Measurements from ENCODE around the gene ETV6.
"Not testable (repeated sequence)": the region's sequence is repeated elsewhere in the genome, so short reads cannot be mapped to it uniquely, and the experiment has no call there.

The ETV6 gene

GRCh38 chr12:11672256-11673191 lies 23.1 kb downstream of the ETV6 start:
- Mint-ChIP-seq H3K4me1 (ENCODE audit: low read depth) (peaks cover 57% of the 10 kb centered on the region), H3K27me3 (no peaks in the 10 kb centered on the region), H3K36me3 (peaks cover 2% of the 10 kb centered on the region), H3K9me3 (ENCODE audit: low read depth) (no peaks in the 10 kb centered on the region), H3K27ac (no peak overlapping the region), H3K4me3 (no peak overlapping the region)

- peaks cover 6% of the 10 kb centered on the region for H3K36me3 Mint-ChIP-seq
- no peaks in the 10 kb centered on the region for H3K9me3 Mint-ChIP-seq (ENCODE audit: low read depth)
- H3K27ac Mint-ChIP-seq = no peak overlapping the region
- H3K27me3 Mint-ChIP-seq = no peaks in the 10 kb centered on the region
- H3K4me3 Mint-ChIP-seq = no peak overlapping the region
- peaks cover 49% of the 10 kb centered on the region for H3K4me1 Mint-ChIP-seq (ENCODE audit: low read depth)
These were observed 24.4 kb downstream of the ETV6 start for GRCh38 chr12:11673666-11674461.

GRCh38 chr12:11674894-11675390 lies 25.5 kb downstream of the ETV6 start:
- Mint-ChIP-seq H3K4me3 (no peak overlapping the region), H3K9me3 (ENCODE audit: low read depth) (no peaks in the 10 kb centered on the region), H3K27me3 (no peaks in the 10 kb centered on the region), H3K4me1 (ENCODE audit: low read depth) (peaks cover 43% of the 10 kb centered on the region), H3K27ac (no peak overlapping the region), H3K36me3 (peaks cover 8% of the 10 kb centered on the region)

GRCh38 chr12:11676052-11676451 lies 26.6 kb downstream of the ETV6 start:
- Mint-ChIP-seq H3K27me3 (no peaks in the 10 kb centered on the region), H3K4me1 (ENCODE audit: low read depth) (peaks cover 43% of the 10 kb centered on the region), H3K36me3 (peaks cover 8% of the 10 kb centered on the region), H3K9me3 (ENCODE audit: low read depth) (no peaks in the 10 kb centered on the region), H3K27ac (no peak overlapping the region), H3K4me3 (no peak overlapping the region)

DNA sequence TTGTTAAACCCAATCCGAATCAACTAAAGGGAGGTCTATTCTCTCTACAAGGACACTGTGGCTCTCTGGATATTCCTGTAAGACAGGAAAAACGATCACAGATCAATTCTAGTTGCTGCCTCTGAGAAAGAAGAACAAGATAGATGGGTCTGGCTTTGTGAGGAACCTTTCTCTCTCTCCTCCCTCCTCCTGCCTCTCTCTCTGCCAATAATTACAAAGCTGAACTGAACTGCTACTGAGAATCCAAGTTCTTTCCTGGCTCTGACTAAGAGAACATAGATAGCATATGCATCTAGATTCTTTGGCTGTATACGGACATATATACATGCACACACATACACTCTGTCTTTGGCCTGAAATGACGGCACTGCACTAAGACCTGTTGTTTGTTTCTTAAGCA lies 27.6 kb downstream of the ETV6 start:
- no peaks in the 10 kb centered on the region for H3K27me3 Mint-ChIP-seq
- no peak overlapping the region for H3K27ac Mint-ChIP-seq
- H3K4me3 Mint-ChIP-seq = no peak overlapping the region
- H3K4me1 Mint-ChIP-seq (ENCODE audit: low read depth) = peaks cover 40% of the 10 kb centered on the region
- H3K36me3 Mint-ChIP-seq = peaks cover 8% of the 10 kb centered on the region
- H3K9me3 Mint-ChIP-seq (ENCODE audit: low read depth) = no peaks in the 10 kb centered on the region

DNA sequence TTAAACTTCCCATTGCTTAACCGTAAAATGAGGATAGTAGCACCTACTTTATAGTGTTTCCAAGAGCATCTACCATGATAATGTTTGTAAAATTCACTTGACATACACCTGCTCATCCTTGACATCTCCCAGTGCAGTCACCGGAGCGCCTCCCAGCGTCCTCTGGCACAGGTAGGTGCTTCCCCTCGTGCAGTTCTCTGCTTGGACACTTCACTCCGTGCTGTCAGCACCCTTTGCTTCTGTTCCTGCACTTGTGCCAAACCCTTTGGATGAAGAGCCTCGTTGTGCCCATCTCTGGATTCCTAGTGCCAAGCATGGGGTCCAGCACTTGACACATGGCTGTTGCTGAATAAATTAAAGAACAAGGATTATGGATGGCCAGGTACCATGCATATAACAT lies 28.3 kb downstream of the ETV6 start:
- no peaks in the 10 kb centered on the region for H3K9me3 Mint-ChIP-seq (ENCODE audit: low read depth)
- no peak overlapping the region for H3K4me3 Mint-ChIP-seq
- H3K4me1 Mint-ChIP-seq (ENCODE audit: low read depth) = peaks cover 35% of the 10 kb centered on the region
- peaks cover 11% of the 10 kb centered on the region for H3K36me3 Mint-ChIP-seq
- no peaks in the 10 kb centered on the region for H3K27me3 Mint-ChIP-seq
- H3K27ac Mint-ChIP-seq = no peak overlapping the region

DNA sequence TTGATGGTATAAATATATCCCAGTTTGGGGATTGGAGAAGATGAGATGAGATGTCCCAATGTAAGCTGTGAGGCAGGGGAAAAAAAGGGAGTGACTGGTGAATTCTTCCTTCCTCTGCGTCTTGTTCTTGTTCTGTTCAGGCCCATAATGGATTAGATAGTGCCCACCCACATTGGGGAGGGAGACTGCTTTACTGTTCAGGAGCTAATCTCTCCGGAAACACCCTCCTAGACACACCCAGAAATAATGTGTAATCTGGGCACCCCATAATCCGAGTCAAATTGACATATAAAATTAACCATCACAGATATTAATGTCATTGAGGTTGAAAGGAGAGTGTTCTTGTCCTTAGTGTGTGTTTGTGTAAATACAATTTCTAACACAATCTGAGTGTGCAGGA lies 29.3 kb downstream of the ETV6 start:
- Mint-ChIP-seq H3K27ac (no peak overlapping the region), H3K27me3 (no peaks in the 10 kb centered on the region), H3K9me3 (ENCODE audit: low read depth) (no peaks in the 10 kb centered on the region), H3K36me3 (peaks cover 11% of the 10 kb centered on the region), H3K4me1 (ENCODE audit: low read depth) (peaks cover 28% of the 10 kb centered on the region), H3K4me3 (no peak overlapping the region)

DNA sequence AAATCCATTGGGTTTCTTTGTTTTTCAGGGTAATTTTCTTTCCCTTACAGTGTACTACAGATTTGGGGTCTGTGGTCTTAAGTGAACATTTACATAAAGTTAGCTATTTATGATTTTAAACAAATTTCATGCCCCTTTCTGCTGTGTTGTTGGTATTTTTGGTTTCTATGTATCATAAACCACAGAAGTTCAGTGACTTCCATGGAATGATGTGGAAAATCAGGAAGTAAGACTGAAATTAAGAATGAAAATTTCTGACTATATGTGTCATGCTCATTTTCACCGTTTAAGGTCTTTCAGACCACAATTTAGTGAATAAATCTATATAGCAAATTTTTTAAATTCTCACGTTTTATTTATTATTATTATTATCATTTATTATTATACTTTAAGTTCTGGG lies 31.7 kb downstream of the ETV6 start:
- peaks cover 19% of the 10 kb centered on the region for H3K4me1 Mint-ChIP-seq (ENCODE audit: low read depth)

DNA sequence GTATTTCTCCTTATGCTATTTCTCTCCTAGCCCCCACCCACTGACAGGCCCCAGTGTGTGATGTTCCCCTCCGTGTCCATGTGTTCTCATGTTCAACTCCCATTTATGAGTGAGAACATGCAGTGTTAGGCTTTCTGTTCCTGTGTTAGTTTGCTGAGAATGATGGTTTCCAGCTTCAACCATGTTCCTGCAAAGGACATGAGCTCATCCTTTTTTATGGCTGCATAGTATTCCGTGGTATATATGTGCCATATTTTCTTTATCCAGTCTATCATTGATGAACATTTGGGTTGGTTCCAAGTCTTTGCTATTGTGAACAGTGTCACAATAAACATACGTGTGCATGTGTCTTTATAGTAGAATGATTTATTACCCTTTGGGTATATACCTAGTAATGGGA lies 32.2 kb downstream of the ETV6 start:
- not testable (repeated sequence) for H3K27ac Mint-ChIP-seq; H3K9me3 Mint-ChIP-seq (ENCODE audit: low read depth); H3K27me3 Mint-ChIP-seq; H3K4me3 Mint-ChIP-seq
- H3K4me1 Mint-ChIP-seq (ENCODE audit: low read depth) = peaks cover 15% of the 10 kb centered on the region
- H3K36me3 Mint-ChIP-seq = peaks cover 15% of the 10 kb centered on the region

More for the DNA sequence above, 31.7 kb downstream of the ETV6 start:
- Mint-ChIP-seq H3K27me3 (no peaks in the 10 kb centered on the region), H3K9me3 (ENCODE audit: low read depth) (no peaks in the 10 kb centered on the region), H3K36me3 (peaks cover 15% of the 10 kb centered on the region), H3K27ac (no peak overlapping the region), H3K4me3 (no peak overlapping the region)

DNA sequence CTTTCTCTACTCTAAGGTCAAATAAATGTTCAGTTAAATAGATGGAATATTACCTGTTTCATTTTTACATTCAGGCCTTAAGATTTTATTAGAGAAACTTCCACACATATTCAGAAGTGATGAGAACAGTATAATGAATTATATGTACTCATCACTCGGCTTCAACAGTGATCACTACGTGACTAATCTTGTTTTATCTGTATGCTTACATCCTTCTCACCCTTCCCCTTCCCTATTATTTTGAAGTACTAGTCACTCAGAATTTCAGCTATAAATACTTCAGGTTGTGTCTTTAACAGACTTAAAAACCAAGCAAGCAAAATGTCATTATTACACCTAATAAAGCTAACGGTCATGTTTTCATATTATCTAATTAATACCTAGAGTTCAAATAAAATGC lies 34.9 kb downstream of the ETV6 start:
- Mint-ChIP-seq H3K4me3 (no peak overlapping the region), H3K36me3 (peaks cover 13% of the 10 kb centered on the region), H3K27ac (no peak overlapping the region), H3K9me3 (ENCODE audit: low read depth) (no peaks in the 10 kb centered on the region), H3K4me1 (ENCODE audit: low read depth) (peaks cover 15% of the 10 kb centered on the region), H3K27me3 (no peaks in the 10 kb centered on the region)

GRCh38 chr12:11684811-11685210 lies 35.3 kb downstream of the ETV6 start:
- no peak overlapping the region for H3K27ac Mint-ChIP-seq
- H3K4me3 Mint-ChIP-seq = no peak overlapping the region
- H3K27me3 Mint-ChIP-seq = no peaks in the 10 kb centered on the region
- peaks cover 11% of the 10 kb centered on the region for H3K36me3 Mint-ChIP-seq
- peaks cover 15% of the 10 kb centered on the region for H3K4me1 Mint-ChIP-seq (ENCODE audit: low read depth)
- no peaks in the 10 kb centered on the region for H3K9me3 Mint-ChIP-seq (ENCODE audit: low read depth)

DNA sequence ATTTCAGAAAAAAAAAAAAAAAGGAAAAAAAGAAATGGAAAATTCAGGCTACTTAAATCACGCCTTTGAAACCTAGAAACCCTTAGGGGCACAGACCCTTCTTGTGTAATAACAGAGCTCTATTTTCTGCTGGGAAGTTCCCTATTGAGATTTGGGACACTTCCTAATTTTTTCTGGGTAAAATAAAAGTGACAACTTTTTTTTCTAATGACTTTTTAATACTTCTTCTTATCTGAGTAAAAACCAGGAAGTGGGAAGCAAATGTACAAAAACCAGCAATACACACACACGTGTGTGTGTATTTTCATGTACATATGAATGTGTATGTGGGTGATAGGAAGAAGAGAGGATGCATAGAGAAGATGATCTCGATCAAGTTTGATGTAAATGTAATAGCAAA lies 35.8 kb downstream of the ETV6 start:
- H3K4me3 Mint-ChIP-seq = no peak overlapping the region
- no peaks in the 10 kb centered on the region for H3K9me3 Mint-ChIP-seq (ENCODE audit: low read depth)
- peaks cover 19% of the 10 kb centered on the region for H3K4me1 Mint-ChIP-seq (ENCODE audit: low read depth)
- H3K36me3 Mint-ChIP-seq = peaks cover 14% of the 10 kb centered on the region
- H3K27ac Mint-ChIP-seq = no peak overlapping the region
- no peaks in the 10 kb centered on the region for H3K27me3 Mint-ChIP-seq

GRCh38 chr12:11685716-11686115 lies 36.2 kb downstream of the ETV6 start:
- H3K4me3 Mint-ChIP-seq = no peak overlapping the region
- H3K9me3 Mint-ChIP-seq (ENCODE audit: low read depth) = no peaks in the 10 kb centered on the region
- no peaks in the 10 kb centered on the region for H3K27me3 Mint-ChIP-seq
- H3K27ac Mint-ChIP-seq = peak overlapping the region; percentile 23
- H3K4me1 Mint-ChIP-seq (ENCODE audit: low read depth) = peaks cover 19% of the 10 kb centered on the region
- H3K36me3 Mint-ChIP-seq = peaks cover 14% of the 10 kb centered on the region

GRCh38 chr12:11686120-11686519 lies 36.6 kb downstream of the ETV6 start:
- Mint-ChIP-seq H3K36me3 (peaks cover 14% of the 10 kb centered on the region), H3K4me1 (ENCODE audit: low read depth) (peaks cover 17% of the 10 kb centered on the region), H3K4me3 (no peak overlapping the region), H3K27ac (no peak overlapping the region), H3K27me3 (no peaks in the 10 kb centered on the region), H3K9me3 (ENCODE audit: low read depth) (no peaks in the 10 kb centered on the region)

DNA sequence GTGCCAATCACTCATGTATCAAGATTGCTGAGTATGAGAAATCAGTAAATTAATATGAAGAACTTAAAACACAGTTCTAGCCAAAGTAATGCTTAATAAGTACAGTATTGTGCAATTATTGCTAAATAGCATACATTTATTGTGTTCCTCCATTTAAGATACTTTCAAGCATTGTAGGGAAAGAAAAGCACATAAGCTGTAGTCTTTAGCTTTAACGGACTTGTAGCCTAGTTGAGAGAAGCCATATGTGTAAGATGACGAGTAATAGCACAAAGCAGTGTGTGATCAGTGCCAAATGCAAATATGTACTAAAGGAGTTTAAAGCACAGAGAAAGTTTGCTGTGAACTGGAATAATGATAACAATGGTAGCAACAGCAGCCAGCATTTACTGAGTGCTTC lies 38.1 kb downstream of the ETV6 start:
- Mint-ChIP-seq H3K27me3 (no peaks in the 10 kb centered on the region), H3K9me3 (ENCODE audit: low read depth) (no peaks in the 10 kb centered on the region), H3K36me3 (peaks cover 11% of the 10 kb centered on the region), H3K4me3 (no peak overlapping the region), H3K4me1 (ENCODE audit: low read depth) (peaks cover 17% of the 10 kb centered on the region), H3K27ac (no peak overlapping the region)

All from activated naive CD8-positive, alpha-beta T cell (primary cell).